Choroid plexus epithelial cell (primary cell): ENCODE data around the gene GGCX.

Source experiments
- DNase-seq: peaks from one replicate; pipeline ENCODE4 v3.0.0-alpha.2; 2010; ENCODE audit warnings: low read depth
- H3K4me3 ChIP-seq: 2 replicates; pipeline ENCODE4 v1.5.1; 2011; ENCODE audit warnings: low read depth, mild to moderate bottlenecking, control low read depth, low read length, moderate library complexity
- TF ChIP-seq, protein P1 (sequence below): conservative IDR thresholded peaks from 2 replicates; pipeline ENCODE4 v1.5.1; 2011; ENCODE audit warnings: low read depth, mild to moderate bottlenecking, control low read depth, inconsistent platforms, low read length, moderate library complexity

The GGCX gene

GRCh38 chr2:85522090-85522647 is 39.1 kb downstream of the GGCX start:
- H3K4me3 ChIP-seq = no peak overlapping the region
- no peak for DNase-seq
- TF ChIP-seq, protein P1, sequence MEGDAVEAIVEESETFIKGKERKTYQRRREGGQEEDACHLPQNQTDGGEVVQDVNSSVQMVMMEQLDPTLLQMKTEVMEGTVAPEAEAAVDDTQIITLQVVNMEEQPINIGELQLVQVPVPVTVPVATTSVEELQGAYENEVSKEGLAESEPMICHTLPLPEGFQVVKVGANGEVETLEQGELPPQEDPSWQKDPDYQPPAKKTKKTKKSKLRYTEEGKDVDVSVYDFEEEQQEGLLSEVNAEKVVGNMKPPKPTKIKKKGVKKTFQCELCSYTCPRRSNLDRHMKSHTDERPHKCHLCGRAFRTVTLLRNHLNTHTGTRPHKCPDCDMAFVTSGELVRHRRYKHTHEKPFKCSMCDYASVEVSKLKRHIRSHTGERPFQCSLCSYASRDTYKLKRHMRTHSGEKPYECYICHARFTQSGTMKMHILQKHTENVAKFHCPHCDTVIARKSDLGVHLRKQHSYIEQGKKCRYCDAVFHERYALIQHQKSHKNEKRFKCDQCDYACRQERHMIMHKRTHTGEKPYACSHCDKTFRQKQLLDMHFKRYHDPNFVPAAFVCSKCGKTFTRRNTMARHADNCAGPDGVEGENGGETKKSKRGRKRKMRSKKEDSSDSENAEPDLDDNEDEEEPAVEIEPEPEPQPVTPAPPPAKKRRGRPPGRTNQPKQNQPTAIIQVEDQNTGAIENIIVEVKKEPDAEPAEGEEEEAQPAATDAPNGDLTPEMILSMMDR = no peak

GRCh38 chr2:85516653-85517389 is 44.5 kb downstream of the GGCX start:
- TF ChIP-seq, protein P1 = no peak
- DNase-seq = no peak
- no peak overlapping the region for H3K4me3 ChIP-seq

DNA sequence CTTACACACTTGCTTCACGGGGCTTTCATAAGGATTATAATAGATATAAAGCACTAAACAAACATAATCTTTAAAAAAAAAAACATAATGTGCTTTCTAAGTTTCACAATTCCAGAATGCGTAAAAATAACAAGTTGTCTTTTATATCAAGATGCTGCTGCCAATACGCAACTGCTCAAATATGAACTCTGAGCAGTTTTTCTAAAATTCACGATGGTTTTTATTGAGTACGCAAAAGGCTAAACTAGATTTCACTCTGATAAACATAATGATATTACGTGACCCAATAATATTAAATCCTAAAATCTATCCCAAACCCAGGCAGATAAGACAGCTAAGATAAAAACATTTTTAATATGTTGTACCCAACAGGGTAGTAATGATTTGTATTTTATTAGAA is 47.0 kb downstream of the GGCX start:
- H3K4me3 ChIP-seq = no peak overlapping the region
- TF ChIP-seq, protein P1 = no peak
- no peak for DNase-seq

GRCh38 chr2:85511008-85511811 is 50.1 kb downstream of the GGCX start:
- TF ChIP-seq, protein P1 = no peak
- DNase-seq = peak; percentile 54
- H3K4me3 ChIP-seq = no peak overlapping the region

DNA sequence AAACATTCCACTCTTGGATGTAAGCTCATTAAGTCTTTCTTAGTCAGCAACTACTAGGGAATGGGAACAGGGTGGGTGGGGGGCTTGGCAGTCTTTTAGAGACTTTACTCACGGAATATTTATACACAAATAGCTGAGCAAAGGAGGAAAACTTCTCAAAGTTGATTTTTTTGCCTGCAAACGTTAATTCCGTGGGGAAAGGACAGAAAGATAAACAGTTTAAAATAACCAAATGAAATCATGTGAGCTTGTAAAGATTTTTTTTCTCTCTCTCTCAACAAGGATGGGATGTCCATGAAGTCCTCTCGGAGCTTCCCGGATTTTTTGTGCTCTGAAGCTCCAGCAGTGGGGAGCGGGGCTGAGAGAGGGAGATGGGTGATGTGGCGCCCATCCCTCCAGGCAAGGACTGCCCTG is 54.5 kb downstream of the GGCX start:
- no peak for DNase-seq
- H3K4me3 ChIP-seq = no peak overlapping the region
- TF ChIP-seq, protein P1 = no peak

GRCh38 chr2:85505551-85506238 is 55.6 kb downstream of the GGCX start:
- TF ChIP-seq, protein P1 = no peak
- DNase-seq = no peak
- H3K4me3 ChIP-seq = no peak overlapping the region
